Smooth muscle cell of the pulmonary artery (primary cell): ENCODE results near the gene SYNGAP1. TPM values are rescaled to one million over a fixed set of nuclear protein-coding genes. Genes with fewer than 3 reads are reported as not detected.

Source experiments
- total RNA-seq: library from RNA; depleted of rRNA; stranded (reverse); fragments of >200 nt; gene quantifications from 2 replicates; pipeline ENCODE4 v1.2.3, GENCODE V29; 2014

Gene SYNGAP1
- 10.5 and 16.1 TPM in 2 replicates for total RNA-seq

DNA sequence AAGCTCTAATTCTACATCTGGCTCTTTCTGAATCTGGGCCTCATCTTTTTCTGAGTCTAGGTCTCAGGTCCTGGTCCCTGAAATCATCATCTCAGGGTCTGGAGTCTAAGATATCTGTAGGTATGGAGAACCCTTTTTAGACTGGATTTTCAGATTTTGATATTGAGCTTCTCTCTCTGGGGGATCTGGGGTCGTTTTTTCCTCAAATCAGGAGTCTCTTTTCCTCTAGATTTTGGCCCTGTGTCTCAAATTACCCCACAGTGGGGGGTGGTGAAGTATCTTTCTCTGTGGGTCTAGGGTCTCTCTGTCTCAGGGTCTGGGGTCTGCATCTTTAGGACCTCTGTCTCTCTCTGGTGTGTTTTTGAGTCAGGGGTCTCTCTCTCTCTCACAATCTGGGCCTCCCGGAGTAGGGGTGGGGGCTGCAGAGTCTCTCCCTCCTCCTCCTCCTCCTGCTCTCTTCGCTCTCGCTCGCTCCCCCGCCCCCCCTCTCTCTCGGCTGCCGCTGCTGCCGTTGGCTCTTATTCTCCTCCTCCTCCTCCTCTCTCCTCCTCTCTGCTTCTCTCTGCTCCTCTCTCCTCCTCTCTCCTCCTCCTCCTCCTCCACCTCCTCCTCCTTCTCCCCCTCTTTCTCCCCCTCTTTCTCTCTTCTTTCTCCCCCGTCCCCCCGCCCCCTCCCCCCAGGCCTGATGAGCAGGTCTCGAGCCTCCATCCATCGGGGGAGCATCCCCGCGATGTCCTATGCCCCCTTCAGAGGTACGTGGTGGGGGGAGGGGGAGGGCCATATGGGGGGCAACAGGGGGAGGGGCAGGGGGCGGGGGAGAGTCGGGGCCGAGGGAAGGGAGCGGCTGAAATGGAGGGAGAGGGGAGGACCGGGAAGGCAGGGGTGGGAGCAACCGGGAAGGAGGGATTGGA lies at the start of gene SYNGAP1:
Gene SYNGAP1 (plus strand): TSS at position 486 of the 911 bp plus-strand sequence. CDS start 200 bp downstream, at position 686.

DNA sequence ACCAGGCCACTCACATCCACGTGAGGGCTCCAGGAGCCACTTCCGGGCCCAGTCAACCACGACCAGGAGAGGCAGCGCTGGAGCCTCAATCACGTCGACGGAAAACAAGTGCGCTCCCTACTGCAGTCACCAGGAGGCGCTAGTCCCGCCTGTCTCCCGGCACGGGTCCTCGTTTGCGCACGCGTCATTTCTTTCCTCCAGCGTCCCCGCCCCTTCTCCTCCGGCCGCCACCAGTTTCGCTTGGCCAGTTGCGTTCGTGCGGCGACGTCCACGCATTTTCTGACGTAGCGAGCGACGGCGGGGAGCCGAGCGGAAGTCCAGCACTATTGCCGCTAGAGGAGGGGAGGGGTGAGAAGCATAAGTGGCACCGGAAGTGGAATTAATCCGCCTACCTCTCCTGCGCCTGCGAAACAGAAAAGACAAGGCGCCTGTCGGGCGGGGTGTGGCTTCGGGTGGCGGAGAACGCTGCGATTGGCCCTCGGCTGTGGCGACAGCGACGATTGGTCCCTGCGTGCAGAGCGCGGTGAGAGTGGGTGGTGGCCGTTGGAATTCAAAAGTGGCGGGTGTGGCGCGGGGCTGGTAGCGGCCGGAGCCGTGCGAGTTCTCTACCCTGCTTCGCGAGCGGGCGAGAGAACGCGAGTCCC lies 28.5 kb upstream of the SYNGAP1 start, which contains the start of gene KIFC1:
Gene KIFC1 (plus strand): TSS at position 546 of the 644 bp plus-strand sequence. CDS start 163 bp downstream, outside the sequence.

DNA sequence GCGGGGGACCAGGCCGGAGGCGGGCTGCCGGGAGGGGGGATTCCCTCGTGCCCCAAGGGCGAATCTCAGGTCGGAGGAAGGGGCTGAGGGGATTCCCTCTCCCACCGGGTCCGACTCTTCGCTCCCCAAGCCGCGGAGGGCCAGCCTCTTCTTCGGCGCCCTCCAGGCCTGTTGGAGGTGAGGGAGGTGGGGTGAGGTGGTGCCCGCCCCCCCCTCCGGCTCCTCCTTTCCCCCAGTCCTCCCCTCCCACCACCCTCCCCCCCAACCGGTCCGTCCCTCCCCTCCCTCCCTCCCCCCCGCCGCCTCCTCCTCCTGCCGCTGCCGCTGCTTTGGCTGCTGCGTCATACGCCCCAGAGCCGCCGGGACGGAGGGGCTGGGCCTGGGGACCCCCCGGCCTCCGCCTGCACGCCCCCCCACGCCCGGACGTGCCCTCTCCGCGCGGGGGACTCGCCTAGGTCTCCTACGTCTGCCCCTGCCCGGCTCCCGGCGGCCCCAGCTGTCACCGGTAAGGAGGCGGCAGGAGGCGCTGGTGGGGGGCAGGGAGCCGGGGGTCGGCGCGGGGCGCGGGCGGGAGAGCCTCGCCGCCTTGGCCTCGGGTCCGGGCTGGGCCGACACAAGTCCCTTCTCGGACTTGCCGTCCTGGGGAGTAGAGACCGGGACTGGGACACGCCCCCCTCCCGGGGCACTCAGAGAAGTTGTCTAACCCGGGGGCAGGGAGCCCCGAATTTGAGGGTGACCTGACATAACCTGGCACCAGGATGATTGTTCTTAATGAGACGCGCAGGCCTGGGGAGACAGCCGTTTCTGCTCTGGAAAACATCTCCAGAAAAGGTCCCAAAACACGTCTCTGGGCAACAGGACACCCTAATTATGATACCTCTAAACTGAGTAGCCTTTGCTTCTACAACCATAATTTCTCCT lies 8.9 kb upstream of the SYNGAP1 start, which contains the start of gene PHF1:
Gene PHF1 (plus strand): TSS at position 304 of the 921 bp plus-strand sequence. CDS start 1,250 bp downstream, outside the sequence.

DNA sequence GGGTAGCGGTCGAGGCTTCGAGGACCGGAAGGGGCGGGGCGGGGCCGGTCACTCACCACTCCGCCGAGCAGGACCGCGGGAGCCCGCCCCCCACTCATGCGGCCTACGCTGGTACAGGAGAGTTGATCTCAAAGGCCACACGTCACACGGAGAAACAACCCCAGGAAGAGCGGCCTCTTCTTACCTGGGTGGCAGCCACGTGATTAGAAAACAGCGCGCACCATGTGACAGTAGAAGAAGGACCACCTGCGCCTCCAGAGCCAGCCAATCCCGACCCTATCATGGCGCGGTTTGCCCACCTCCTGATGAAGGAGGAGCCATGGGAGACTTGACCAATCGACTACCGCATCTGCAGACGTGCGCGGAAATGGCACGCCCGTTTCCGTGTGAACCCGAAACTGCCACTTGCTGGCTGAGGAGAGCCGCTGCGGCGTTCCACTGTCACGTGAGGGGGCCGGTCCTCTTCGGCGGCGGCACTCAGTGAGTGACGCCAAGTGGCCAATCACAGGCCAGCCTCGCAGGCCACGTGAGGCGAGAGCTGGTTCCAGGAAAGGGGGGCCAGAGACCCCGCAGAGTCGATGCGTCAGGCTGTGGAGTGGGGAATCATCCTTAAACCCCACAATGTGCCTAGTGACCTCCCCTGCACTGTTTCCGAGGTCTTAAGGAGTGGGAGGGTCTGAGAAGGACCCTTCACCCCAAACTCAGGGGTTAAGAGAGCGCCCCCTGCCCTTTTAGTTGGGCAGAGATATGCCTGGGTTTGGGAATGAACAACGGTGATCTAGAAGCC lies 1.8 kb upstream of the SYNGAP1 start, which contains the start of gene CUTA:
Gene CUTA (minus strand): TSS at position 205 of the 787 bp plus-strand sequence. CDS start 107 bp downstream, at position 98.

DNA sequence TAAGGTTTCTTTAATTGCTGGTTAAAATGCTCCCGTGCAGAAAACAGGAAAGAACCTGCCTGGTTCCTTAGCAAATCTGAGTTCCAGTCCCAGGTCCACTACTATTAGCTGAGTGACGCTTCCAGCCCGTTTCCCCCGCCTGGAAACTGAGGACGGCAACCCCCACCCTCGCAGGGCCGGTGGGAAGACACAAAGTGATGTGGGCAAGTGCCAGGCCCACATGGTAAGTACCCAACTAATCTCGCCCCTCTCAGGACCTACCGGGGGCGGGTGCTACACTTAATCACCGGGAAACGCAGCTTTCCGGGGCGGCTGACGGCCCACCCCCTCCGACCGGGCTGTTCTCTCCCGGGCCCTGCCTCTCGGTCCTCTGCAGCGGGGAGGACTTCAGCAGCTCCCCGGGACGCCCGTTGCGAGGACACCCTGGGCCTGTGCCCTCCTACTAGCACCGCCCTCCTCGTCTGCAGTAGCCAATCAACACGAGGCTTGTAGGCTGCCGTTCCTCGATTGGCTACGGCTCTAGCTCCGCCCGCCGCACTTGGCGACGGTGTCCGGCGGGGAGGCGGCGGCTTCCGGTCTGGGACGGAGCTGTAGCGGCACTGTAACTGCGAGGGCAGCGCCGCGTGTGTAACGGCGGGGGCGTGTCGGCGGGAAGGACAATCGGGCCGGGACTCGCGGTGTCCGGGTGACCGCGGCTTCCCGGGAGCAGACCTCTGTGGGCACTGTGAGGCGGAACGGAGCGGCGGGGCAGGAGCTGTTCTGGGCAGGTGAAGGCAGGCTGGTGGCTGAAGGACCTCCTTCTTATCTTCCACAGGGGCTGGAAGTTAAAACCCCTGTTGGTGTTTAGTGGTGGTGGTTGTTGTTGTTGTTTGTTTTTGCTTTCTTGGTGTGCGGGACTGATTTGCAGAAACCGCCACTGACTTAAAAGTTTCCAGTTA lies 34.4 kb downstream of the SYNGAP1 start, which contains the start of gene ZBTB9:
Gene ZBTB9 (plus strand): TSS at position 568 of the 938 bp plus-strand sequence. CDS start 525 bp downstream, outside the sequence.

Other genes starting within 250 kb of the SYNGAP1 start
- gene COL11A2, start 227.6 kb upstream of the SYNGAP1 start, total RNA-seq = 0.13 and 0.83 TPM in 2 replicates
- 32.2 and 34.4 TPM in 2 replicates for gene RXRB, start 219.4 kb upstream of the SYNGAP1 start, total RNA-seq
- 158 and 190 TPM in 2 replicates for gene SLC39A7, start 219.2 kb upstream of the SYNGAP1 start, total RNA-seq
- gene HSD17B8, start 215.4 kb upstream of the SYNGAP1 start, total RNA-seq = 4.2 and 5.4 TPM in 2 replicates
- gene RING1, start 211.6 kb upstream of the SYNGAP1 start, total RNA-seq = 33.2 and 33.3 TPM in 2 replicates
- 40.2 and 44.2 TPM in 2 replicates for gene VPS52, start 148.2 kb upstream of the SYNGAP1 start, total RNA-seq
- gene RPS18, start 148.0 kb upstream of the SYNGAP1 start, total RNA-seq = 1,733 and 1,914 TPM in 2 replicates
- gene B3GALT4, start 142.9 kb upstream of the SYNGAP1 start, total RNA-seq = 4.9 and 7.6 TPM in 2 replicates
- gene WDR46, start 130.8 kb upstream of the SYNGAP1 start, total RNA-seq = 44.7 and 54.2 TPM in 2 replicates
- gene PFDN6, start 130.5 kb upstream of the SYNGAP1 start, total RNA-seq = 20.1 and 25.2 TPM in 2 replicates
- gene RGL2, start 121.1 kb upstream of the SYNGAP1 start, total RNA-seq = 27.0 and 46.3 TPM in 2 replicates
- 91.0 and 112 TPM in 2 replicates for gene TAPBP, start 106.0 kb upstream of the SYNGAP1 start, total RNA-seq
- gene ZBTB22, start 102.3 kb upstream of the SYNGAP1 start, total RNA-seq = 28.3 and 28.5 TPM in 2 replicates
- gene DAXX, start 97.1 kb upstream of the SYNGAP1 start, total RNA-seq = 32.6 and 46.1 TPM in 2 replicates
- 2.1 and 5.0 TPM in 2 replicates for gene KIFC1, start 28.2 kb upstream of the SYNGAP1 start, total RNA-seq
- 25.1 and 30.0 TPM in 2 replicates for gene PHF1, start 9.1 kb upstream of the SYNGAP1 start, total RNA-seq
- 102 and 104 TPM in 2 replicates for gene CUTA, start 2.0 kb upstream of the SYNGAP1 start, total RNA-seq
- gene ZBTB9, start 34.5 kb downstream of the SYNGAP1 start, total RNA-seq = 4.9 and 6.5 TPM in 2 replicates
- gene BAK1, start 160.2 kb downstream of the SYNGAP1 start, total RNA-seq = 14.5 and 17.6 TPM in 2 replicates
- gene ITPR3, start 201.3 kb downstream of the SYNGAP1 start, total RNA-seq = 24.6 and 135 TPM in 2 replicates